ENCODE results near the gene DCDC2.
"Not testable (repeated sequence)": the region's sequence is repeated elsewhere in the genome, so short reads cannot be mapped to it uniquely, and the experiment has no call there.

Gene DCDC2

DNA sequence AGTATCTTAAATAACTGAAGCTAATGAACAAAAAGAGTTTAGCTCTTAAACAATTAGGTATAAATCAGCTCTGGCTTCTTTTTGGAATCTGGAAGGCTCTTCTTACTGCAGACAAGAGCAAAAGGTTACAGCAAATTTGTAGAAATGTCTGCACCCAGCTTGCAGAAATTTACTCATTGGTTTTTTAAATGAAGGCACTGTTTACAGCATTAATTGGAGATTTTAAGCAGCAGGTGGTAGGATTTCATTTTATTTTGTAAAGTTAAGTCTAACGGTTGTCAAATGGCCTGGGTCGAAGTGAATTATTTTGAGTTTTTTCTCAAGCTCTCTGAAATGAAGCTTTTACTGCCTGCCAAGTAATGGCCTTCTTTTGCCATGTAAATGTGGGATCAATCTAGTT, 129.7 kb downstream of the DCDC2 start:
- no peak for FAIRE-seq
- DNase-seq (ENCODE audit: low spot score), result no peak

GRCh38 chr6:24227556-24227955, 130.3 kb downstream of the DCDC2 start:
- FAIRE-seq, result no peak

GRCh38 chr6:24226541-24226940, 131.3 kb downstream of the DCDC2 start:
- no peak for DNase-seq (ENCODE audit: low spot score)
- no peak for FAIRE-seq

More at GRCh38 chr6:24227556-24227955, 130.3 kb downstream of the DCDC2 start:
- no peak for DNase-seq (ENCODE audit: low spot score)

GRCh38 chr6:24225838-24226237, 132.0 kb downstream of the DCDC2 start:
- DNase-seq (ENCODE audit: low spot score) (no peak), FAIRE-seq (no peak)

GRCh38 chr6:24223115-24223919, 134.5 kb downstream of the DCDC2 start:
- FAIRE-seq, result no peak
- DNase-seq (ENCODE audit: low spot score), result no peak

DNA sequence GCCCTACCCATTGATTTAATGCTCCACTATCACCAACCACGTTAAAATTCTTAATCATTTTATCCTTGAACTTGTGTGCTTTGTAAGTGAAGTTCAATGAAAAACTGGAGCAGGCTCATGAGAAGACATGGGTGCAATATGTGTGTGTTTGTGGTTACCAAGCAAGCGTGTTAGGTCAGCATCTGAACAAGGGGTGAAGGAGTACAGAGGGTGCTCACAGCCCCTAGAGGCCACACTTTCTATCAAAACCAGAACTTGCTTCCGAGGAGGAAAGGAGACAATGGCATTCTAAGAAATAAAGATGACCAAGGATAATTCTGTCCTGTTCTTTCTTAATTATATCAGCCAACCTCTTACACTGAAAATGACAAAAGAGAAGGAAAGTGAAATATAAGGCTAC, 138.2 kb downstream of the DCDC2 start:
- FAIRE-seq, result no peak

GRCh38 chr6:24214984-24215383, 142.9 kb downstream of the DCDC2 start:
- no peak for FAIRE-seq
- no peak for DNase-seq (ENCODE audit: low spot score)

More for the DNA sequence above, 138.2 kb downstream of the DCDC2 start:
- no peak for DNase-seq (ENCODE audit: low spot score)

- FAIRE-seq, result no peak
- no peak for DNase-seq (ENCODE audit: low spot score)
Measured at GRCh38 chr6:24207413-24207812, 150.4 kb downstream of the DCDC2 start.

DNA sequence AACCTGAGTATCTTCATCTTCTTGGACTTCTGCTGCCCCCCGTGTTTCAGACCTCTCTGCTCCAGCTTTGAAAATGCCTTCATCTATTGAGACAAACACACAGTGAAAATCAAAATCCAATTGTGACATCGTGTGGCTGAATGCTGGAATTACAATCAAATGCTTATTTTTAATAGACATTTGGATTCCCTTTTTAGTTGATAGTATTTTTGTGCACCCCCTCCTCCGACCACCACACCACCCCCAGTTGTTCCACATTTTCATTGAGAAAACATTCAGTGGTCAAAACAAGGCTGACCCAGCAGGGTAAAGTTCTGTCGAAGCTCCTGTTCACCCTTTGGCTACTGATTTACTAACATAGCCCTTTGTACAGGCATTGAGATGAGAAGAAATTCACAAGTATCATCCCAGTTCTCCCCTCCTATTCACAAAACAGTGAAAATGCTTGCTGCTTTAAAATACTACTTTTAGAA, 152.8 kb downstream of the DCDC2 start:
- DNase-seq (ENCODE audit: low spot score) (peak; percentile 17), FAIRE-seq (peak; percentile 17)

DNA sequence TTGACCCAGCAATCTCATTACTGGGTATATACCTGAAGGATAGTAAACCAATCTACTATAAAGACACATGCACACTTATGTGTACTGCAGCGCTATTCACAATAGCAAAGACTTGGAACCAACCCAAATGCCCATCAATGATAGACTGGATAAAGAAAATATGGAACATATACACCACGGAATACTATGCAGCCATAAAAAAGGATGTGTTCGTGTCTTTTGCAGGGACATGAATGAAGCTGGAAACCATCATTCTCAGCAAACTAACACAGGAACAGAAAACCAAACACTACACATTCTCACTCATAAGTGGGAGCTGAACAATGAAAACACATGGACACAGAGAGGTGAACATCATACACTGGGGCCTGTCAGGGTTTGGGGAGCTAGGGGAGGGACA, 153.7 kb downstream of the DCDC2 start:
- FAIRE-seq, result not testable (repeated sequence)

GRCh38 chr6:24197892-24198291, 160.0 kb downstream of the DCDC2 start:
- DNase-seq (ENCODE audit: low spot score), result no peak
- FAIRE-seq, result no peak

More for the DNA sequence above, 153.7 kb downstream of the DCDC2 start:
- not testable (repeated sequence) for DNase-seq (ENCODE audit: low spot score)

DNA sequence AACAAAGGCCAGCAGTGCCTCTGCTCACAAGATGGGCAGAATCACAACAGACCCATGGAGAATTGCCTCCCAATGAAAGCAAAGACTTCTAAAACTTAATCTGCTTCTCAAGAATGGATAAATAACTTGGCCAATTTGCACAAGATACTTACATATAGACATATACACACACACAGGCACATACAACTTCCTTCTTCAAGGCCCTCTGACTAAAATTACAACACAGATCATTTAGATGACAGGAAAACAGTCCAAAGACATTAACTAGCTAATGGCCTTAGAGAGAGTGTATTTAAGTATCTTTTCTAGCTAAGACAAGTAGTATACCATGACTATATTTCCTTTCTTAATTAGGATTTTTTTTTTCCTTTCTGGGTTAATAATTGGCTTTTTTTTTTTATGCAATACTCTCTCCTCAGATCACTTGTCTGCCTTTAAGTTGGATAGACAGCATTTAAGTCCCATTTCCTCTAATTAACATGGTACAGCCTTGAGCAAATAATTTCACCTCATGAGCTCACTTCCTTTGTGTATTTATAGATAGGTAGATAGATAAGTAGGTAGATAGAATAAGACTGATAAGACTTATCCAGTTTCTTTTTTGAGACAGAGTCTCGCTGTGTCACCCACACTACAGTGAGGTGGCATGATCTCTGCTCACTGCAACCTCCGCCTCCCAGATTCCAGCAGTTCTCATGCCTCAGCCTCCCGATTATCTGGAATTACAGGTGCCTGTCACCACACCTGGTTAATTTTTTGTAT, 161.8 kb downstream of the DCDC2 start:
- FAIRE-seq (no peak), DNase-seq (ENCODE audit: low spot score) (no peak)

- DNase-seq (ENCODE audit: low spot score) (no peak), FAIRE-seq (no peak)
Measured at GRCh38 chr6:24194978-24195700, 162.7 kb downstream of the DCDC2 start.

GRCh38 chr6:24193364-24193763, 164.5 kb downstream of the DCDC2 start:
- no peak for DNase-seq (ENCODE audit: low spot score)
- FAIRE-seq, result no peak

GRCh38 chr6:24191346-24191745, 166.5 kb downstream of the DCDC2 start:
- no peak for DNase-seq (ENCODE audit: low spot score)
- no peak for FAIRE-seq

- no peak for DNase-seq (ENCODE audit: low spot score)
- no peak for FAIRE-seq
Measured at GRCh38 chr6:24188578-24189080, 169.2 kb downstream of the DCDC2 start.

- DNase-seq (ENCODE audit: low spot score) (no peak), FAIRE-seq (no peak)
Measured at GRCh38 chr6:24187965-24188577, 169.8 kb downstream of the DCDC2 start.

GRCh38 chr6:24186349-24186748, 171.5 kb downstream of the DCDC2 start:
- DNase-seq (ENCODE audit: low spot score) (no peak), FAIRE-seq (no peak)

DNA sequence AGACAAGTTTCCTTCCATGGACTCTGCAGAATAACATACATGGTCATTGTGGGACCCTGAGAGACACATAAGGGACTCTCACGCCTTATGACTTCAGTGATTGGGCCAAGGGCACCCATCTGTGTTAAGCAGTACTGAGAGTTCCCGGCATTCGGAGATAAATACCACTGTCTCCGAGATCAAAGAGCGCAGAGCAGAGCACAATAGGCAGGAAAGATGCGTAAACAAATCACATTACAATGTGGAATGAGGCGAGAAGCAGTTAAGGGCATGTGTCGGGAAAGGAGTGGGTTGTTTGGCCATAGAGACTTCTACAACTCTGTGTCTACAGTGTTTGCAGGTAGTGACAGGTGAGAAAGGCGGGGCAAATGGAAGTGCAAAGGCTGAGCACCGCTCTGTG, 174.3 kb downstream of the DCDC2 start:
- no peak for DNase-seq (ENCODE audit: low spot score)
- no peak for FAIRE-seq

GRCh38 chr6:24157886-24158285, 200.0 kb downstream of the DCDC2 start:
- DNase-seq (ENCODE audit: low spot score), result no peak
- FAIRE-seq, result no peak

DNA sequence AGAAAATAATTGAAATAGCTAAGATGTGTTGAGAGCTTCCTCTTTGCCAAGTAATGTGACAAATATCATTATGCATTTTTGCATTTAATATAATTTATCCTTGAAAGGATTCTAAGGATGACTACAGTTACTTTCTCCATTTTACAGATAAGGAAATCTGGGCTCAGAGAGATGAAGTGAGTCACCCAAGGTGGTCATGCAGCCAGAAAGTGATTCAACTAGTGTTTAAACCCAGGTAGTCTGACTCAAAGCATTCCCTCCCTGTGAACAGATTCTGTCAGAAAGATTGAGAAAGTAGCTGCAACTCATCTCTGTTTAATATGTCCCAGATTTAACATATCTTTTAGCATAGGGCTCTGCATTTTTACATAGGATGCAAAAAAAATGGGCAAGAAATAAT, 203.7 kb downstream of the DCDC2 start:
- FAIRE-seq (no peak), DNase-seq (ENCODE audit: low spot score) (peak; percentile 11)
